ENCODE data around the gene RBM5.

The RBM5 gene

DNA sequence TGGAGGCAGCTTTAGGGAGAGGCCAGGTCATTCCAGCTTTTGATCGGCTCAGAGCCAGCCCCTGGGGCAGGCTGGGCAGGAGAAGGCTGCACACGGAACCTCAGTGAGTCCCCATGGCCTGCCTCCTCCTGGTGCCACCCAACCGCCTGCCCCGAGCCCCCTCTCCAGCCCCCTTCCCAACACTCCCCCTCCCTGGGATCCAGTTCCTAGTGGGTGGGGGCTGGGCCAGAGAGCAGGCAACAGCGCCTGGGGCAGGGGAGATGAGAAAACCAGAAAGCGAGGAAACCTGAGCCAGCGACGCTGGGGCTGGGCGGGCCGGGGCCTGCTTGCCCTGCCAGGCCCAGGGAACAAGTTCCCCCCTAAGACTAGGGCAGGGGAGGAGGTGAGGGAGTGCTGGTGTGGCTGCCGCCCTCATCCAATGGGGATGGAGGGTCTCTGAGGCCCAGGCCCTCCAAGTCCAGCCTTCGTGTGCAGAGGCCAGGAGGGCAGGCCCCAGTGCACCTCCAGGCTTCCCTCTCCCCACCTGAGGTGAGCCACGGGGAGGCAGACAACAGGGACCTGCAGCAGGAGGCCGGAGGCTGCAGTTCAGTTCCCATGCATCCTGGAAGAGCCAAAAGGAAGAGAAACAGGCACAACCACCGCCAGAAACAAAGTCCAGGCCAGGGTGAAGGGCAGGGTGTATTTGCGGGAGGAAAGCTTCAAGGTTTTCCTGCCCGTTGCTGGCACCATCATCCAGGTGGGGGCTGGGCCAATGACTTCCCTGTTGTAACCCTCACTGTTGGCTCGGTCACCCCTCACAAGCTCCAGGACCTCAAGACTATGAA is 62.4 kb downstream of the RBM5 start:
- H3K27ac ChIP-seq = peak overlapping the region; percentile 44
- no peak for TF ChIP-seq ZFX (IDR thresholded peaks at IDR 0.05)
- TF ChIP-seq, protein P1, sequence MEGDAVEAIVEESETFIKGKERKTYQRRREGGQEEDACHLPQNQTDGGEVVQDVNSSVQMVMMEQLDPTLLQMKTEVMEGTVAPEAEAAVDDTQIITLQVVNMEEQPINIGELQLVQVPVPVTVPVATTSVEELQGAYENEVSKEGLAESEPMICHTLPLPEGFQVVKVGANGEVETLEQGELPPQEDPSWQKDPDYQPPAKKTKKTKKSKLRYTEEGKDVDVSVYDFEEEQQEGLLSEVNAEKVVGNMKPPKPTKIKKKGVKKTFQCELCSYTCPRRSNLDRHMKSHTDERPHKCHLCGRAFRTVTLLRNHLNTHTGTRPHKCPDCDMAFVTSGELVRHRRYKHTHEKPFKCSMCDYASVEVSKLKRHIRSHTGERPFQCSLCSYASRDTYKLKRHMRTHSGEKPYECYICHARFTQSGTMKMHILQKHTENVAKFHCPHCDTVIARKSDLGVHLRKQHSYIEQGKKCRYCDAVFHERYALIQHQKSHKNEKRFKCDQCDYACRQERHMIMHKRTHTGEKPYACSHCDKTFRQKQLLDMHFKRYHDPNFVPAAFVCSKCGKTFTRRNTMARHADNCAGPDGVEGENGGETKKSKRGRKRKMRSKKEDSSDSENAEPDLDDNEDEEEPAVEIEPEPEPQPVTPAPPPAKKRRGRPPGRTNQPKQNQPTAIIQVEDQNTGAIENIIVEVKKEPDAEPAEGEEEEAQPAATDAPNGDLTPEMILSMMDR (conservative IDR thresholded peaks at IDR 0.05) = no peak

DNA sequence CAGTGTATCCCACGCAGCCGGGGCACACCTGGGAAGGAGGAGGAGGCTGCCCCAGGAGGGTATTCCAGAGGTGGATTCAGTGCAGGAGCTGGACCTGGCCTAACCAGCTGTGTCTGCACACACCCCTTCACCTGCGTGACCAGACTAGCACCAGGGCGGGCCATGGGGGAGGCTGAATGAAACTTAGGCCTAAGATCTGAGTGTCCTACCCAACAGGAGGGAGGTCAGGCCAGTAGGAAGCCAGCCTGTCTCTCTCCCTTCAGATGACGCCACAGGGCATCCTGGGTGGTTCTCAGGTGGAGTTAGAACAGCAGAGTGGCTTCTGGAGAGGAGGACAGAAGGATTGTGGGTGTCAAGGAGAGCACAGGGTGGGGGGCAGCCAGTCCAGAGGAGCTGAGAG is 63.0 kb downstream of the RBM5 start:
- peak overlapping the region; percentile 44; the same call in 1 of the 2 replicates for H3K27ac ChIP-seq
- TF ChIP-seq, protein P1 (conservative IDR thresholded peaks at IDR 0.05) = no peak
- TF ChIP-seq ZFX (IDR thresholded peaks at IDR 0.05) = no peak

DNA sequence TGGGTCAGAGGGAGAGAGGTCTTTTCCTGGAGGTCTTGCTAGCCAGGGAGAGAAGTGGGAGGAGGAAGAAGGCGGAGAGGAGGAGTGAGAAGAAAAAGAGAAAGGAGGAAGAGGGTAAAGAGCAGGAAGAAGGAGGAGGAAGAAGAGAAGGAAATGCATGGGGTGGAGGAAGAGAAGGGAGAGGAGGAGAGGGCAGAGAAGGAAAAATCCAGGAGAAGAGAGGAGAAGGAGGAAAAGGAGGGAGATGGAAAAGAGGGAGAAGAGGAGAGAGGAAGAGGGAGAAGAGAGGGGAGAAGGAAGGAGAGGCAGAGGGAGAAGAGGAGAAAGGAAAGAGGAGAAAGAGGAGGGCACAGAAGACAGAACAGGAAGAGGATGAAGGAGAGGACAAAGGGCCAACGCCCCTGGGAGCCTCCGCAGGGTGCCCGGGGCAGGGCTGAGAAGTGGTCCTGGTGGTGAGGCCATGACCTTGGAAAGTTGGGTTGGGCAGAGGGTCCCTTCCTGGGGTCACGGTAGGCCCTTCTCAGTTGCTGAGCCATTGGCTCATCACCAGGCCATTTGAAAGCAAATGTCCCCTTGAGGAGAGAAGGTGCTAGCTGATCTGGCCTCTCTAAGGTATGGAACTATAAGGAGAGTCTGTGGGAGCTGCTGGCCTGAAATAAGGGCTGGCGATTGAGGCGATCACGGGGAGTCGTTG is 65.2 kb downstream of the RBM5 start:
- no peak overlapping the region; the same call in 1 of the 2 replicates for H3K27ac ChIP-seq
- TF ChIP-seq, protein P1 (conservative IDR thresholded peaks at IDR 0.05) = no peak
- no peak for TF ChIP-seq ZFX (IDR thresholded peaks at IDR 0.05)

DNA sequence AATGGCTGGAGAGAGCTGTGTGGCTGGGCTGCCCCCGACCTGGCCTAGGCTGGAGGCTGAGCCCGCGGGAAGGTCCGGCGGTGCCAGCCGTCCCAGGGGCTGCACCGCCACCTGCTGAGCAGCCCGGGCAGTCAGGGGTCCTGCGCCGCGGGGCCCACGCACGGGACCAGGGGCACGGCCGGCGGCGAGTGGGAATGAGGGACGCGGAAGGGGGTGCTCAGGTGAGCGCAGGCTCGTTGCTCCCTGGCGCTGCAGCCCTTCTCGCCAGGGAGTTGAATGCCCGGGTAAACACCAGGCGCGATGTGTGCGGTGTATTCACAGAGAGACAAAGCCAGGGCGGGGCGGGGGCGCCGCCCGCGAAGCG is 65.7 kb downstream of the RBM5 start:
- TF ChIP-seq, protein P1 (conservative IDR thresholded peaks at IDR 0.05) = no peak; the same call in 1 of the 2 replicates
- TF ChIP-seq ZFX (IDR thresholded peaks at IDR 0.05) = no peak
- H3K27ac ChIP-seq = no peak overlapping the region; the same call in 1 of the 2 replicates

DNA sequence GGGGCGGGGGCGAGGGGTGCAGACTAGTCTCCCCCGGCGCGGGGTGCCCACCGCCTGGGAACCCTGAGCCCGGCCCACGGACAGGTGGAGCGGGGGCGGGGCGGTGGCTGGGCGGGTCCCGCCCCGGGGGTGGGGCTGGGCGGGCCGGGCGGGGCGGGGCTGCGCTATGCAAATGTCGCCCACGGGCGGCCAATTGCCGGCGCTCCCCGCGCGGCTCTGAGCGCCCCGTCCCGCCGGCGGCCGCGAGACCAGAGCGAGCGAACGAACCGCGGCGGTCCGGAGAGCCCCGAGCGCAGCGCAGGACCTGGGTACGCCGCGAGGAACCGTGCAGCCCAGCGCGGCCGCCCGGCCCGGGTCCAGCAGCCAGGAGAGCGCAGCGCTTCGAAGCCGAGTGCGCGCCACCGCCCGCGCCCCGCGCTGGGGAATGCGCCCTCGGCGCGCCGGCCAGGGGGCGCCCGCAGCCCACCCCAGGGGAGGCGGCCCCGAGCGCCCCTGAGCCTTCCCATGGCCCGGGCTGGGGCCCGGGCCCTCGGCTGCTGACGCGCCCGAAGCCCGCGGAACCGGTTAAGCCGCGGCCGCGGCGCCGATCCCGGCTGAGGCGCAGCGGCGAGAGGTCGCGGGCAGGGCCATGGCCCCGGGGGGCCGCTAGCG is 66.2 kb downstream of the RBM5 start, which contains the start of gene SEMA3F:
Gene SEMA3F (plus strand): TSS at position 485 of the 651 bp plus-strand sequence. CDS start 4,299 bp downstream, outside the sequence.
- TF ChIP-seq, protein P1 (conservative IDR thresholded peaks at IDR 0.05) = no peak
- TF ChIP-seq ZFX (IDR thresholded peaks at IDR 0.05) = peak; percentile 74; the same call in 1 of the 2 replicates
- H3K27ac ChIP-seq = peak within 1 kb of the TSS; percentile 74

DNA sequence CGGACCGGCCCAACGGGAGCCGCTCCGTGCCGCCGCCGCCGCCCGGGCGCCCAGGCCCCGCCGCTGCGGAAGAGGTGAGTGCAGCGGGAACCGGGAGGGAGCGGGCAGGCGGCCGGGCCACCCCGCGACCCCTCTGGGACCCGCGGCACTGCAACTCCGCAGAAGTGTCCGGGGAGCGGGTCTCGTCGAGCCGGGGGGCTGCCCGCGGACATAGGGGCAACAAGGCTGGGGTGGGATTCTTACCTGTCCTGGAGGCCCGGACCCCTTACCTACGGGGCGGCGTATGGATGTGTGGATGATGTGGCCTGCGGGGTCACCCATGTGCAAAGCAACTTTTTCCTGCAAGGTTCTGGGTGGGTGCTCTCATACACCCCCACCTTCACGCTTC is 66.8 kb downstream of the RBM5 start:
- peak overlapping the region; percentile 74 for H3K27ac ChIP-seq

More for the DNA sequence above, 66.8 kb downstream of the RBM5 start:
- TF ChIP-seq ZFX (IDR thresholded peaks at IDR 0.05) = no peak
- TF ChIP-seq, protein P1 (conservative IDR thresholded peaks at IDR 0.05) = no peak

Measured in C4-2B (cell line).